Measurements from ENCODE around the gene TAX1BP1.
A peak's percentile ranks its signal among the peaks of the same experiment; 100 is the strongest.

TAX1BP1 gene

GRCh38 chr7:27779873-27780272 is 39.9 kb downstream of the TAX1BP1 start:
- Histone ChIP-seq H3K4me1 (peaks cover 0 to 26% (median 9%) of the 10 kb centered on the region in 4 donors), H3K27me3 (no peaks in the 10 kb centered on the region), H3K4me3 (no peak overlapping the region), H3K27ac (no peak overlapping the region), H3K36me3 (no peaks in the 10 kb centered on the region), H3K9me3 (no peaks in the 10 kb centered on the region)
- TF ChIP-seq, protein P1, sequence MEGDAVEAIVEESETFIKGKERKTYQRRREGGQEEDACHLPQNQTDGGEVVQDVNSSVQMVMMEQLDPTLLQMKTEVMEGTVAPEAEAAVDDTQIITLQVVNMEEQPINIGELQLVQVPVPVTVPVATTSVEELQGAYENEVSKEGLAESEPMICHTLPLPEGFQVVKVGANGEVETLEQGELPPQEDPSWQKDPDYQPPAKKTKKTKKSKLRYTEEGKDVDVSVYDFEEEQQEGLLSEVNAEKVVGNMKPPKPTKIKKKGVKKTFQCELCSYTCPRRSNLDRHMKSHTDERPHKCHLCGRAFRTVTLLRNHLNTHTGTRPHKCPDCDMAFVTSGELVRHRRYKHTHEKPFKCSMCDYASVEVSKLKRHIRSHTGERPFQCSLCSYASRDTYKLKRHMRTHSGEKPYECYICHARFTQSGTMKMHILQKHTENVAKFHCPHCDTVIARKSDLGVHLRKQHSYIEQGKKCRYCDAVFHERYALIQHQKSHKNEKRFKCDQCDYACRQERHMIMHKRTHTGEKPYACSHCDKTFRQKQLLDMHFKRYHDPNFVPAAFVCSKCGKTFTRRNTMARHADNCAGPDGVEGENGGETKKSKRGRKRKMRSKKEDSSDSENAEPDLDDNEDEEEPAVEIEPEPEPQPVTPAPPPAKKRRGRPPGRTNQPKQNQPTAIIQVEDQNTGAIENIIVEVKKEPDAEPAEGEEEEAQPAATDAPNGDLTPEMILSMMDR (IDR thresholded peaks at IDR 0.05): no peak
- DNase-seq: no peak
- intact Hi-C loops (cut with DNase I; ENCODE audit: low total_unique reads): no loop called here

DNA sequence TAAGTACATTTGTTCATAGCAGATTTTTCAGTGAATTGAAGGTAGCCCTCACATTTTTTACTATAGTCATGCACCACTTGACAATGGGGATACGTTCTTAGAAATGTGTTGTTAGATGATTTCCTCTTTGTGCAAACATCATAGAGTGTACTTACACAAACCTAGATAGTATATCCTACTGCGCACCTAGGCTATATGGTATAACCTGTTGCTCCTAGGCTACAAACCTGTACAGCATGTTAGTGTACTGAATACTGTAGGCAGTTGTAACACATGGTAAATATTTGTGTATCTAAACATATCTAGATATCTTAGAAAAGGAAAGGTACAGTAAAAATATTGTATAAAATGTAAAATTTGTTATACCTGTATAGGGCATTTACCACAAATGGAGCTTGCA is 41.2 kb downstream of the TAX1BP1 start:
- DNase-seq: no peak
- no peaks in the 10 kb centered on the region for H3K9me3 ChIP-seq
- no peak overlapping the region for H3K27ac ChIP-seq
- H3K36me3 ChIP-seq: peaks cover 8 to 11% (median 10%) of the 10 kb centered on the region in 3 donors
- TF ChIP-seq, protein P1 (IDR thresholded peaks at IDR 0.05): no peak
- no peak overlapping the region for H3K4me3 ChIP-seq
- H3K27me3 ChIP-seq: no peaks in the 10 kb centered on the region
- peaks cover 0 to 26% (median 9%) of the 10 kb centered on the region in 4 donors for H3K4me1 ChIP-seq
- intact Hi-C loops (cut with DNase I; ENCODE audit: low total_unique reads): no loop called here

DNA sequence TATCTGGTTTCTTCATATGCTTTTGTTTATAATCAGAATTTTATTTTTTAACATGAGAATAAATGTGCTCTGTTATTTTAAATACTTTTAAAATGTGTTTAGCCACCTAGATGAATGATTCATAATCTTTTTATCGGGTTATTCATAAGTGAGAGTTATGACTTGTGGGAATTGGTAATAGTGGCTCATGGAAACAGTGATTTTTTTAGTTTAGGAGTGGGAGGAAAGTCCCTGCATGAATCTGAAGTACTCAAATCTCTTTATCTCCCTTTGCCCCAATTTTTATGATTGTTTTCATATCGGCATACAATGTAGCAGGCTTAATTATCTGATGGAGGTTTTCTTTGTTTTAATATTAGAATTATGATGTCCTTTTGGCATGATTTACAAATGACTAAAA is 42.9 kb downstream of the TAX1BP1 start:
- Histone ChIP-seq H3K27me3 (no peaks in the 10 kb centered on the region), H3K4me1 (peaks cover 0 to 39% (median 9%) of the 10 kb centered on the region in 4 donors), H3K9me3 (no peaks in the 10 kb centered on the region), H3K36me3 (peaks cover 12 to 15% (median 14%) of the 10 kb centered on the region in 3 donors), H3K27ac (no peak overlapping the region), H3K4me3 (no peak overlapping the region)
- TF ChIP-seq, protein P1 (IDR thresholded peaks at IDR 0.05): no peak
- intact Hi-C loops (cut with DNase I; ENCODE audit: low total_unique reads): no loop called here
- DNase-seq: no peak

GRCh38 chr7:27784399-27785053 is 44.6 kb downstream of the TAX1BP1 start:
- Histone ChIP-seq H3K9me3 (no peaks in the 10 kb centered on the region), H3K36me3 (peaks cover 20 to 22% (median 21%) of the 10 kb centered on the region in 3 donors), H3K4me1 (peaks cover 0 to 39% (median 7%) of the 10 kb centered on the region in 4 donors), H3K27me3 (no peaks in the 10 kb centered on the region), H3K4me3 (no peak overlapping the region), H3K27ac (no peak overlapping the region)
- DNase-seq: no peak
- intact Hi-C loops (cut with DNase I; ENCODE audit: low total_unique reads): no loop called here
- TF ChIP-seq, protein P1 (IDR thresholded peaks at IDR 0.05): peak; percentile 39 to 44

DNA sequence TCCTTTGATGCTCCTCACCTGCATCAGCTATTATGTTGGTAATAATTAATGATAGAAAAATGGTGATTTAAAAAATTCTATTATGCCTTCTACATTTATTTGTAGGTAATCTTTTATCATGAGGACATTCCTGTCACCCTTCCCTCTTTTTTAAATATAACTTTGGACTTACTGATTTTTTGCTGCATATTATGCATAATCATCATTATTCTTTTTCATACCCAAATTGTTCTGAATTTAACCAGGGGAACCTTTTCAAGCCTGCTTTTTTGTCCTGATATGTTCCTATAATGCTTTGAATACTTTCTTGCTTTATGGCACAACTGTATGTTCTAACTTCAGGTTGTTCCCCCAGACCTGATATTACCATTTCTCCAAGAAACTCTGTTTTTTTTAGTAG is 48.5 kb downstream of the TAX1BP1 start:
- H3K4me3 ChIP-seq: no peak overlapping the region
- no peak for DNase-seq
- H3K36me3 ChIP-seq: peaks cover 36 to 43% (median 38%) of the 10 kb centered on the region in 3 donors
- H3K27ac ChIP-seq: no peak overlapping the region
- H3K9me3 ChIP-seq: no peaks in the 10 kb centered on the region
- intact Hi-C loops (cut with DNase I; ENCODE audit: low total_unique reads): no loop called here
- peaks cover 0 to 25% (median 2%) of the 10 kb centered on the region in 4 donors for H3K4me1 ChIP-seq
- no peaks in the 10 kb centered on the region for H3K27me3 ChIP-seq
- TF ChIP-seq, protein P1 (IDR thresholded peaks at IDR 0.05): no peak
